ES-I3 (cell line): ENCODE data around the gene CD300LB.
"Not testable (repeated sequence)": the region's sequence is repeated elsewhere in the genome, so short reads cannot be mapped to it uniquely, and the experiment has no call there.

Source experiments
- H3K36me3 ChIP-seq: 2 replicates; pipeline ENCODE4 v1.6.1; 2013; ENCODE audit warnings: mild to moderate bottlenecking, low read length, control low read depth, moderate library complexity; ENCODE audit not compliant: insufficient read depth
- H3K4me1 ChIP-seq: 2 replicates; pipeline ENCODE4 v1.6.1; 2013; ENCODE audit warnings: mild to moderate bottlenecking, control low read depth, low read length; ENCODE audit not compliant: insufficient read depth
- H3K9ac ChIP-seq: 2 replicates; pipeline ENCODE4 v1.6.1; 2013; ENCODE audit warnings: low read depth, mild to moderate bottlenecking, low read length, moderate library complexity
- H3K9me3 ChIP-seq: 2 replicates; pipeline ENCODE4 v1.6.1; 2013; ENCODE audit warnings: mild to moderate bottlenecking, low read length, moderate library complexity; ENCODE audit not compliant: control insufficient read depth, insufficient read depth

CD300LB gene

DNA sequence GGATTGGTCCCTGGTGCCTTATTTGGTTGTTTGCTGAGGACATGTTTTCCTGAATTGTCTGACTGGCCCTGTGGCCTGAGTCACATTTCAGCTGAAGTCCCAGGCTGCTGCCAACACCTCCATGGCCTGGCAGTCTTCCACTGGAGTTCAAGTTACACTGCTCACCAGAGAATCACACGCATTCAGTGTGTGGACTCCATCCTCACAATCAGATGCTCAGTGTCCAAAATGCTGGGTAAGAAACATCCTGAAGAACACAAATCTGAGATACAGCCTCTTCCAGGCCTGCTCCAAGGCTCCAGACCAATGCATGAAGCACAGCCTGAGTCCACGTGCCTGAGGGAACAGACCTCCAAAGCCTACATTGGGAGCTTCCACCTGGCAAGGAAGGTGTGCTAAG, 19.2 kb downstream of the CD300LB start:
- Histone ChIP-seq H3K36me3 (no peaks in the 10 kb centered on the region), H3K9ac (no peak overlapping the region), H3K9me3 (peaks cover 9% of the 10 kb centered on the region), H3K4me1 (no peaks in the 10 kb centered on the region)

DNA sequence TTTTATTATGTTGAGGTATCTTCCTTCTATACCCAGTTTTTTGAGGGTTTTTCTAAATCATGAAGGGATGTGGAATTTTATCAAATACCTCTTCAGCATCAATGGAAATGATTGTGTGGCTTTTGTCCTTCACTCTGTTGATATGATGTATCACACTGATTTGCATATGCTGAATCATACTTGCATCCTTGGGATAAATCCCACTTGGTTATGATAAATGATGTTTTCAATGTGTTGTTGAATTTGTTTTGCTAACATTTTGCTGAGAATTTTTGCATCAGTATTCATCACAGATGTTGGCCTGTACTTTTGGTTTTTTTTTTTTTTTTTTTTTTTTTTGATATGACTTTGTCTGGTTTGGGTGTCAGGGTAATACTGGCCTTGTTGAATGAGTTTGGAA, 23.1 kb downstream of the CD300LB start:
- H3K9ac ChIP-seq: no peak overlapping the region
- no peaks in the 10 kb centered on the region for H3K36me3 ChIP-seq
- no peaks in the 10 kb centered on the region for H3K4me1 ChIP-seq
- H3K9me3 ChIP-seq: no peaks in the 10 kb centered on the region

DNA sequence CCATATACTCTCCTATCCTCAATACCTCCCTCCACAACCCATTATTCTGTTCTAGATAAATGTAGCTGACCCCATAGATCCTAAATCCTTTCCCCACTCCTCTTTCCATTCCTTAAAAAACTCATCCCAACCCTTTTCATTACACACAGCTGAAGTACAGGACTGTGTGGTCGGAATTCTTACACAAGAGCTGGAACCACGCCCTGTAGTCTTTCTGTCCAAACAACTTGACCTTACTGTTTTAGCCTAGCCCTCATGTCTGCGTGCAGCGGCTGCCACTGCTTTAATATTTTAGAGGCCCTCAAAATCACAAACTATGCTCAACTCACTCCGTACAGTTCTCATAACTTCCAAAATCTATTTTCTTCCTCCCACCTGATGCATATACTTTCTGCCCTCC, 27.3 kb downstream of the CD300LB start:
- not testable (repeated sequence) for H3K9me3 ChIP-seq, H3K4me1 ChIP-seq, H3K36me3 ChIP-seq, H3K9ac ChIP-seq

DNA sequence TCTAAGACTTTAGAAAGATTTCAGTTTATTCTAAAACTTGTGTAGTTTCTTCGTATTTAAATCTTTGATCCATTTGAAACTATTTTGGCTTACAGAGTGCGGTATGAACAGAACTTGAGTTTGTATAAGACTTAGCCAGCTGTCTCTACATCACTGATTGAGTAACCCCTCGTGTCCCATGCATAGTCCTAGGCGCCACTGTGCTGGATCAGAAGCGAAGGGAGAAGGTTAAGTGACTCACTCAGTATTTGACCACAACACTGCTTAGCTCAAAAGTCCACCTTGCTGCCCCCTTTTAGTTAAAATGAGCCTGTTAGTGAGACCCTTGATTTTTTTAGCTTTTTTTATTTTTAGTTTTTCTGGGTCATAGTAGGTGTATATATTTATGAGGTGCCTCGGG, 28.4 kb downstream of the CD300LB start:
- no peak overlapping the region for H3K9ac ChIP-seq
- H3K36me3 ChIP-seq: no peaks in the 10 kb centered on the region
- H3K4me1 ChIP-seq: no peaks in the 10 kb centered on the region
- no peaks in the 10 kb centered on the region for H3K9me3 ChIP-seq

DNA sequence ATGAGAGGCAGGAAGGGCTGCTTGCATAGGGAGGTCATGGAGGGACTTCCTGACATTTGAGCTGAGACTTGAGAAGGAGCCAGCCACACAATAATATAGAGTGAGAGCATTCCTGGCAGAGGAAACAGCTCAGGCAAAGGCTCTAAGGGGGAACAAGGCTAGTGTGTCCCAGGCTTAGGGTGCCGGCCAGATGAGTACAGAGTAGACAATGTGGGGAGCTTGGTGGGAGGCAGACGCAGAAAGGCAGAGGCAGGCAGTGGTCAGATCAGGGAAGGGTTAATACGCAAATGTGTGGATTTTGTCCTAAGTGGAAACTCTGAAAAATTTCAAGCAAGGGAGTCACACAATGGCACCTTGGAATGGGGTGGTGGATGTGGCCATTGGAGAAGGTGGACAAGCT, 31.3 kb downstream of the CD300LB start:
- Histone ChIP-seq H3K4me1 (no peaks in the 10 kb centered on the region), H3K9me3 (no peaks in the 10 kb centered on the region), H3K9ac (no peak overlapping the region), H3K36me3 (no peaks in the 10 kb centered on the region)

DNA sequence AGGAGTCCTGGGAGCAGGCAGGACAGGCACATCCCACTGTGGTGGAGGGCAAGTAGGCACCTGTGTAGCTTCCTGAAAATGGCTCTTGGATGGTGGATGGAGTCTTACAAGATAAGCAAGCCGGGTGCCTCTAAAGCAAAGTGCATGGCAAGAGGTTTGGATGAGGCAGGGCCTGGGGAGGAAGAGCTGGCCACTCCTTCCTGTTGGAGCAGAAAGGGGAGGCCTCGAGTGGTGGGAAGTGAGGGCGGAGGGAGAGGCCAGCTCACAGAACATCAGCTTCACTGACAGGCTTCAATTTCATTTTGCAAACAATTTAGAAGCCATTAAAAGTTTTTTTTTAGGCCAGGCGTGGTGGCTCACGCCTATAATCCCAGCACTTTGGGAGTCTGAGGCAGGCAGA, 33.8 kb downstream of the CD300LB start:
- Histone ChIP-seq H3K36me3 (no peaks in the 10 kb centered on the region), H3K9me3 (no peaks in the 10 kb centered on the region), H3K9ac (no peak overlapping the region), H3K4me1 (no peaks in the 10 kb centered on the region)

DNA sequence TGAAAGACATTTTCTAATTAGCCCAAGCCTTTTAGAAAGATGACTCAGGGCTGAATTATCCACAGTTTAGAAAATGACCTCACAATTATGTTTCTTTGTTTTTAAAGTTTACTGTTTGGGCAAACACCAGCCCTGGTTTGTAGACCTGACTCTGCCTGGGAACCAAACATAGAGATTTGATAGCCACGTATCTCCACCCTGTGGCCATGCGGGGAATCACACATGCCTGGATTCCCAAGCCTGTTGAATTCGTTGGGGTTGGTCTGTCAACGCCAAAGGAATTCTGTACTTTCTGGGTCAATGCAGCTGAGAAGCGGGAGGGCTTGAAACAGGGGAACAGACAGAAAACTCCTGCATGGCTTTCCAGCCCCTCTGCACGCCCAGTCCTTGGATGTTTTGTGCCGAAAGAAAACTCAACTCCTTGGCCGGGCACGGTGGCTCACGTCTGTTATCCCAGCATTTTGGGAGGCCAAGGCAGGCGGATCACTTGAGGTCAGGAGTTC, 37.9 kb downstream of the CD300LB start:
- H3K36me3 ChIP-seq: no peaks in the 10 kb centered on the region
- no peaks in the 10 kb centered on the region; the same call in 1 of the 2 replicates for H3K9me3 ChIP-seq
- no peaks in the 10 kb centered on the region for H3K4me1 ChIP-seq
- H3K9ac ChIP-seq: no peak overlapping the region

DNA sequence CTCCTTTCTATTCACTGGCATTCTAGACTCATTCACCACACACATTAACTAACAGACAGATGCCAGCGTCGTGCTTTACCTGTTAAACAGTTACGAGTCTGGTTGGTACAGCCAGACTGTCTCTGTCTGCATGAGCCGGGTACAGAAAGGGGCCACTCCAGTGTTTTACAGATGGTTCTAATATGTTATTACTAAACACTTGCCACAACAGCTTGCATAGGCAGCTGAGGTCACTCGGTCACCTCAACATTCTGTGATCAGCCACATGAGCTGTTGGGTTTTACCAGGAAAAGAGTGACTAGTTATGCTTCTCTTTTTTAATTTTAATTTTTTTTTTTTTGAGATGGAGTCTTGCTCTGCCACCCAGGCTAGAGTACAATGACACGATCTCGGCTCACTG, 39.6 kb downstream of the CD300LB start:
- H3K4me1 ChIP-seq: no peaks in the 10 kb centered on the region
- H3K9ac ChIP-seq: no peak overlapping the region
- H3K36me3 ChIP-seq: no peaks in the 10 kb centered on the region
- H3K9me3 ChIP-seq: no peaks in the 10 kb centered on the region; the same call in 1 of the 2 replicates

DNA sequence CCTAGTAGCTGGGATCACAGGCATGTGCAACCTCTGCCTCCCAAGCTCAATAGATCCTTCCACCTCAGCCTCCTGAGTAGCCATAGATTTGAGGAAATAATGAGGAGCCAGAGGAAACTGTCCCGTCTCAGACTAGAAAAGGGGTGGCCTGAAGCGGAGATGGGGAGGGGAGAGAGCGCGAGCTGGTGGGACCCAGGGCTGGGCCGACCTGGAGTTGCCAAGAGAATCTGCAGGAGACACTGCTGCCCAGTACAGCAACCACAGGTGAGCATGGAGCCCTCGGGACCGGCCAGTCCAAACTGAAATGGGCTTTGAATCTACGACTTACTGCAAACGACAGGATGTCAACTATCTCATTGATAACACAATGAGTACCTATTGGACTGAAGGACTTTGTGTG, 40.6 kb downstream of the CD300LB start:
- Histone ChIP-seq H3K4me1 (no peaks in the 10 kb centered on the region), H3K9ac (no peak overlapping the region), H3K9me3 (no peaks in the 10 kb centered on the region; the same call in 1 of the 2 replicates), H3K36me3 (no peaks in the 10 kb centered on the region)

DNA sequence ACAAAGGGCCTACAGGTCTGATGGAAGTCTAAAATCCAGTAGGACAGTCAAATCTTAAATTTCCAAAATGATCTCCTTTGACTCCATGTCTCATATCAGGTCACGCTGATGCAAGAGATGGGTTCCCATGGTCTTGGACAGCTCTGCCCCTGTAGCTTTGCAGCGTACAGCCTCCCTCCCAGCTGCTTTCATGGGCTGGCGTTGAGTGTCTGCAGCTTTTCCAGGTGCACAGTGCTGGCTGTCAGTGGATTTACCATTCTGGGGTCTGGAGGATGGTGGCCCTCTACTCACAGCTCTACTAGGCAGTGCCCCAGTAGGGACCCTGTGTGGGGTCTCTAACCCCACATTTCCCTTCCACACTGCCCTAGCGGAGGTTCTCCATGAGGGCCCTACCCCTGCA, 43.0 kb downstream of the CD300LB start:
- not testable (repeated sequence) for H3K9ac ChIP-seq, H3K4me1 ChIP-seq, H3K36me3 ChIP-seq

DNA sequence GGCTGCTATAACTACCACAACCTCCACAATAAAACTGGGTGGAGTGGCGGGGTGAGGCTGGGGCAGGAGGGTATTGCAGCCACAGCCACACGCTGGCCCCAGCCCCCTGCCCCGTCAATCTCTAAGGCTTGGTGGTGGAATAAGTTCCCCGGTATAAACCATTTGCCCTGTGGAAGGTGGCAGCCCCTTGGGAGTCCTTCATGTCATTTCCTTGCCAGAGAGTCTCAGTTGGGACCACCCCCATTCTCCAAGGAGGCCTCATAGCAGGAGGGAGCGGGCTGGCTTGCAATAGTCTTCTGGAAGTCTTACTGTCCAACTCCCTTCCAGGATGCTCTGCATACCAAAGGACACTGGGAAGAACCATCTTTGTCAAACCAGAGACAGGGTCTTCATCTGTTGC, 45.4 kb downstream of the CD300LB start:
- Histone ChIP-seq H3K36me3 (no peaks in the 10 kb centered on the region), H3K9ac (no peak overlapping the region), H3K4me1 (no peaks in the 10 kb centered on the region), H3K9me3 (no peaks in the 10 kb centered on the region; the same call in 1 of the 2 replicates)

More for the DNA sequence above, 43.0 kb downstream of the CD300LB start:
- not testable (repeated sequence) for H3K9me3 ChIP-seq

DNA sequence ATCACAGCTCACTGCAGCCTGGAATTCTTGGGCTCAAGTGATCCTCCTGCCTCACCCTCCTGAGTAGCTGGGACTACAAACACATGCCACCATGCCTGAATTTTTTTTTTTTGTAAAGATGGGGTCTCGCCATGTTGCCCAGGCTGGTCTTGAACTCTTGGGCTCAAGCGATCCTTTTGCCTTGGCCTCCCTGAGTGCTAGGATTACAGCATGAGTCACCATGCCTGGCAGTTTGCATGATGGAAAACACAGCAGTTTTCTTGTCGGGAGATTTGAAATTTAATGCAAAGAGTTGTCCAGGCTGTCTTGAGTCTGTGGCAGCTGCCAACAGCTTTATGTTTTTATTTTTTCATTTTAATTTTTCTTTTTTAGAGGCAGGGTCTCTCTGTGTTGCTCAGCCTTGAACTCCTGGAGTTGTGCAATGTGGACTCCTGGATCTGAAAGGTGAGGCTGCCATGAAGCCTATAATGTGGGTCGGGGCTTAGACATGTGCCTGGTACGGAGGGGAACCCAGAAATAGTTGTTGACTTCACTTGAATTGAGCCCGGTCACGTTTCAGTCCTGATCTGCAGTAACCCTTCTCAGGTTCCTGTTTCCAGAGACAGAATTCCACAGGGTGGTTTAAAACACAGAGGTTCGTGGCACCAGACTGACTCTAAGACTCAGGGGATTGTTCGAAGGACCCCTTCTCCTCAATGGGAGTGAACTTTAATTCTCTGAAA, 46.1 kb downstream of the CD300LB start:
- H3K9me3 ChIP-seq: no peaks in the 10 kb centered on the region
- H3K36me3 ChIP-seq: no peaks in the 10 kb centered on the region

DNA sequence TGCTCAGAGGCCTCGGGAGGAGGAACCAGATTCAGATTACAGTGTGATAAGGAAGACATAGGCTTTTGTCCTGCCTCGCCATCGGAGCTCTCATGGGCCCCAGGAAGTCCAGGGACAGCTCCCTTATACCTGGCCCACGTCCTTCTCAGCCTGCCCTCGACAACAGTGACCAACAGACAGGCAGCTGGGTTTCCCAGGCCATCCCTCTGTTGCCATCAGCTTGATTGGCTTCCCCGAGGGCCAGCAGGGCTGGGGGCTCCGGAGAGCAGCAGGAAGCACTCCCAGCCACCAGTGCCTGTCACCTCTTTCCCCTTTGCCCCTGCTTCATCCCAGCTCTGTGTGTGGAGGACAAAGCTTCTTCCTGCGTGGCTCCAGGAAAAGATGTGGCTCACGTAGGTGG, 47.2 kb downstream of the CD300LB start:
- Histone ChIP-seq H3K9ac (no peak overlapping the region), H3K36me3 (no peaks in the 10 kb centered on the region), H3K4me1 (no peaks in the 10 kb centered on the region), H3K9me3 (no peaks in the 10 kb centered on the region)

More for the DNA sequence above, 46.1 kb downstream of the CD300LB start:
- no peaks in the 10 kb centered on the region for H3K4me1 ChIP-seq
- no peak overlapping the region for H3K9ac ChIP-seq

DNA sequence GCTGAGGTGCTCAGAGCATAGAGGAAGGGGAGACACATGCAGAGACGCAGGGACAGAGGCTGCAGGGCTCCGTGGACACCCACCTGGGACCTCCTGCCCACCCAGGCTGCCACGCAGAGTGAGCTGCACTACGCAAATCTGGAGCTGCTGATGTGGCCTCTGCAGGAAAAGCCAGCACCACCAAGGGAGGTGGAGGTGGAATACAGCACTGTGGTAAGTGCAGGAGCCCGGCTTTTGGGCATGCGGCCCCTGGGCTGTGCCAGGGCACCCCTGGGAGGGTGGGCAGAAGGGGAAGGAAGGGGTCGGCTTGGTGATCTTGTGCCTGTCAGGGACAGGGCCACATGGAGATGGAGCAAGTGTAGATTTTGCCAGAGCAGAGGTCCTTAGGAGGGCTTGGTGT, 49.7 kb downstream of the CD300LB start:
- H3K36me3 ChIP-seq: no peaks in the 10 kb centered on the region
- 0 out of 2 replicates have a peak, but pooled peaks cover under 1% of the 10 kb centered on the region for H3K9me3 ChIP-seq
- no peak overlapping the region for H3K9ac ChIP-seq
- H3K4me1 ChIP-seq: no peaks in the 10 kb centered on the region

DNA sequence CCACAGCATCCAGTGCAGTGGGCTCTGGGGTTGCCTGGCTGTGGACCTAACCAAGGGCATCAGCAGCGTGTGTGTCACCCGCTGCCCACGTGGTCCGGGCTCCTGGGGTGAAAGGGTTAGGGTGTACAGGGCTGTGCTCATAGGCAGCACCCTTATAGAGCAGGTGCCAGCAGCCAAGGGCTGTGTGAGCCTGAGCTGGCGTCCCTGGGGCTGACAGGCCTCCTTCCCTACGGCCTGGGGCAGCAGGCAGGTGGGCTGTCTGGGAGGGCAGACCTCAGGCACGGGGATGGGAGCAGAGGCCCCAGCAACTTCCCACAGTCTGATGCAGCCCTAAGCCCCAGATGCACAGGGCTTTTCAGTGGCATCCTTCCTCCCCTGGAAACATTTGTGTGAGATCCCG, 51.0 kb downstream of the CD300LB start:
- Histone ChIP-seq H3K9me3 (peaks cover 10% of the 10 kb centered on the region), H3K4me1 (no peaks in the 10 kb centered on the region), H3K36me3 (no peaks in the 10 kb centered on the region), H3K9ac (no peak overlapping the region)
